ENCODE data around the gene ASCL4. TPM values are rescaled to one million over a fixed set of nuclear protein-coding genes. Genes with fewer than 3 reads are reported as not detected.

ASCL4 gene
- total RNA-seq, 1 donor from 2014 or later: not detected

DNA sequence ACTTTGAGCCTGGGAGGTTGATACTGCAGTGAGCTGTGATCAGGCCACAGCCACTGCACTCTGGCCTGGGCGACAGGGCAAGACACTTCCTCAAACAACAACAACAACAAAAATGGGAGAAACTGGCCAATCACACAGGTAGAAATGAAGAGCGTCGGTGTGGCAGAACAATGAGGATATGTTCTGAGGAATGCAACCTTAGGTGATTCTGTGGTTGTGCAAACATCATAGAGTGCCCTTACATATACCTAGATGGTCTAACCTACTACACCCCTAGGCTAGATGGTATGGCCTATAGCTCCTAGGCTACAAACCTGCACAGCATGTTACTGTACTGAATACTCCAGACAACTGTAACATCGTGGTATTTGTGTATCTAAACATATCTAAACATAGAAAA, 9.9 kb upstream of the ASCL4 start:
- no peak for DNase-seq (ENCODE audit: low spot score, unreplicated experiment)
- no peaks in the 10 kb centered on the region for H3K9me3 Mint-ChIP-seq (ENCODE audit: low read depth)
- H3K27me3 Mint-ChIP-seq: peaks cover 10% of the 10 kb centered on the region
- TF ChIP-seq, protein P1, sequence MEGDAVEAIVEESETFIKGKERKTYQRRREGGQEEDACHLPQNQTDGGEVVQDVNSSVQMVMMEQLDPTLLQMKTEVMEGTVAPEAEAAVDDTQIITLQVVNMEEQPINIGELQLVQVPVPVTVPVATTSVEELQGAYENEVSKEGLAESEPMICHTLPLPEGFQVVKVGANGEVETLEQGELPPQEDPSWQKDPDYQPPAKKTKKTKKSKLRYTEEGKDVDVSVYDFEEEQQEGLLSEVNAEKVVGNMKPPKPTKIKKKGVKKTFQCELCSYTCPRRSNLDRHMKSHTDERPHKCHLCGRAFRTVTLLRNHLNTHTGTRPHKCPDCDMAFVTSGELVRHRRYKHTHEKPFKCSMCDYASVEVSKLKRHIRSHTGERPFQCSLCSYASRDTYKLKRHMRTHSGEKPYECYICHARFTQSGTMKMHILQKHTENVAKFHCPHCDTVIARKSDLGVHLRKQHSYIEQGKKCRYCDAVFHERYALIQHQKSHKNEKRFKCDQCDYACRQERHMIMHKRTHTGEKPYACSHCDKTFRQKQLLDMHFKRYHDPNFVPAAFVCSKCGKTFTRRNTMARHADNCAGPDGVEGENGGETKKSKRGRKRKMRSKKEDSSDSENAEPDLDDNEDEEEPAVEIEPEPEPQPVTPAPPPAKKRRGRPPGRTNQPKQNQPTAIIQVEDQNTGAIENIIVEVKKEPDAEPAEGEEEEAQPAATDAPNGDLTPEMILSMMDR (IDR thresholded peaks at IDR 0.05; ENCODE audit: unreplicated experiment): no peak
- no peak overlapping the region for H3K4me3 Mint-ChIP-seq (ENCODE audit: low read depth)
- peaks cover 8% of the 10 kb centered on the region for H3K4me1 Mint-ChIP-seq (ENCODE audit: low read depth)
- peaks cover 1% of the 10 kb centered on the region for H3K36me3 Mint-ChIP-seq (ENCODE audit: insufficient read depth)
- H3K27ac Mint-ChIP-seq: no peak overlapping the region

DNA sequence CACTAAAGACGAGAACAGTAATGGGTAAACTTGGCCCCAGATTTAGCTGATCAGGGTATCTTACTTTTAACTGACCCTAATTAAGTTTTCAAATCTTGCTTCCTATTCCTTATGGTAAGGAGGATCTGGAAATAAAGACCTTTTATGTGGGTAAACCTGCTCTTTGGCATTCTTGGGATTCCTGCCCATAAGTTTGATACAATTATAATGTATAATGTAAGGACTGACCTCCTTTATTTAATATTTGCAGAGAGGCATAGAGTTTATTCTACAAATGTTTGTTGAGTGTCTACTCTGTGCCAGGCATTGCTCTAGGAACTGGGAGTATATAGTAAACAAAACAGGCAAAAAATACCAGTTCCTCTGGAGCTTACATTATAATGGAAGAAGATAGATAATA, 9.2 kb upstream of the ASCL4 start:
- Mint-ChIP-seq H3K27ac (no peak overlapping the region), H3K36me3 (ENCODE audit: insufficient read depth) (no peaks in the 10 kb centered on the region), H3K27me3 (peaks cover 12% of the 10 kb centered on the region), H3K9me3 (ENCODE audit: low read depth) (no peaks in the 10 kb centered on the region), H3K4me1 (ENCODE audit: low read depth) (peaks cover 1% of the 10 kb centered on the region), H3K4me3 (ENCODE audit: low read depth) (no peak overlapping the region)
- no peak for DNase-seq (ENCODE audit: low spot score, unreplicated experiment)
- TF ChIP-seq, protein P1 (IDR thresholded peaks at IDR 0.05; ENCODE audit: unreplicated experiment): no peak

GRCh38 chr12:107767466-107767865, 7.0 kb upstream of the ASCL4 start:
- H3K27me3 Mint-ChIP-seq: peaks cover 29% of the 10 kb centered on the region
- no peak overlapping the region for H3K27ac Mint-ChIP-seq
- no peaks in the 10 kb centered on the region for H3K36me3 Mint-ChIP-seq (ENCODE audit: insufficient read depth)
- no peaks in the 10 kb centered on the region for H3K4me1 Mint-ChIP-seq (ENCODE audit: low read depth)
- no peak overlapping the region for H3K4me3 Mint-ChIP-seq (ENCODE audit: low read depth)
- DNase-seq (ENCODE audit: low spot score, unreplicated experiment): no peak
- TF ChIP-seq, protein P1 (IDR thresholded peaks at IDR 0.05; ENCODE audit: unreplicated experiment): no peak
- no peaks in the 10 kb centered on the region for H3K9me3 Mint-ChIP-seq (ENCODE audit: low read depth)

- TF ChIP-seq, protein P1 (IDR thresholded peaks at IDR 0.05; ENCODE audit: unreplicated experiment): peak; percentile 40
- Mint-ChIP-seq H3K27ac (no peak overlapping the region), H3K4me1 (ENCODE audit: low read depth) (no peaks in the 10 kb centered on the region), H3K27me3 (peaks cover 88% of the 10 kb centered on the region), H3K9me3 (ENCODE audit: low read depth) (no peaks in the 10 kb centered on the region), H3K4me3 (ENCODE audit: low read depth) (peak overlapping the region; percentile 25), H3K36me3 (ENCODE audit: insufficient read depth) (no peaks in the 10 kb centered on the region)
- peak; percentile 53 for DNase-seq (ENCODE audit: low spot score, unreplicated experiment)
Observed at GRCh38 chr12:107775093-107775721, 703 bp downstream of the ASCL4 start.

- H3K4me1 Mint-ChIP-seq (ENCODE audit: low read depth): no peaks in the 10 kb centered on the region
- H3K27ac Mint-ChIP-seq: no peak overlapping the region
- no peaks in the 10 kb centered on the region for H3K9me3 Mint-ChIP-seq (ENCODE audit: low read depth)
- H3K4me3 Mint-ChIP-seq (ENCODE audit: low read depth): no peak overlapping the region
- H3K36me3 Mint-ChIP-seq (ENCODE audit: insufficient read depth): no peaks in the 10 kb centered on the region
- H3K27me3 Mint-ChIP-seq: peaks cover 86% of the 10 kb centered on the region
- no peak for DNase-seq (ENCODE audit: low spot score, unreplicated experiment)
- TF ChIP-seq, protein P1 (IDR thresholded peaks at IDR 0.05; ENCODE audit: unreplicated experiment): no peak
Observed at GRCh38 chr12:107776171-107776570, 1.7 kb downstream of the ASCL4 start.

Measured in progenitor cell of endocrine pancreas (in vitro differentiated cells).